Stimulated activated CD4-positive, alpha-beta T cell treated with anti-CD3 and anti-CD28 coated beads, Interleukin-12 subunit alpha, Interleukin-12 subunit beta, amount 100 ng/mL, for 24 hours (primary cell): Measurements from ENCODE around the gene COG5.

Experiments
- DNase-seq, 2 experiments: peaks; one replicate each; pipeline ENCODE4 v3.0.0-alpha.2; 2020; ENCODE audit warnings: low read depth in 2 of 2

The COG5 gene

DNA sequence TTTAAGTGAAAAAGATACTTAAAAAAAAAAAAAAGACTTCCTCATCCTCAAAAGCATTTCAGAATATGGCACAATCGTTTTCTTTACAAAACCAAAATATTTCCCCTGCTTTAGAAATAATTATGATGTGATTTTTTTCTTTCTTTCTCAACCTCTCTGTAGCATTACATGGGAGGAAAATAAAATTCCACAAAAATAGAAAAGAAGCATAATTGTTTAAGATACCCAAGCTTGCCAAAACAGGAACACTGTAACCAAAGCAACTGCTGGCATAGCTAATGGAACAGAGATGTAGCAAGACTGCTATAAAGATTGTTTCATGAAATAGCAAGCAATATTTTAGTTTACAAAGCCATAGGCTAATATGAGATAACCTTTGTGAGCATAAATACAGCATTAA, 169.4 kb downstream of the COG5 start:
- no peak for DNase-seq

DNA sequence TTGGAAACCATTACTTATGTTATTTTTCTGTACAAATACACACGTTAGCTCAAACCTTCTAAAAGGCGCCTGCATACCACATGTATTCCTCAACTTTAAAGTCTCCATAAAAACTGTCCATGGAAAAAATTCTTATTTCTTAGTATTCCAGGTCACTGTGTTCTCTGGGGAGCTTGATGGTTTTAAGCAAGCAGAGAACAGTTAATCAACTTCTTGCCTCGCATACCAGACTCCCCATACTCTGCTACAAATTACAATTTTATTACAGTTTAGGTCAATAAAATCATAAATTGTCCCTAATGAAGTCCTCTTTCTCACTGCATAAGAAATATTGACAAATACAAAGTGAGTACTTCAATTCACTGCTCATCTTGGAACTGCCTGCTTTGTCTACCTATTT, 170.9 kb downstream of the COG5 start:
- DNase-seq = no peak

DNA sequence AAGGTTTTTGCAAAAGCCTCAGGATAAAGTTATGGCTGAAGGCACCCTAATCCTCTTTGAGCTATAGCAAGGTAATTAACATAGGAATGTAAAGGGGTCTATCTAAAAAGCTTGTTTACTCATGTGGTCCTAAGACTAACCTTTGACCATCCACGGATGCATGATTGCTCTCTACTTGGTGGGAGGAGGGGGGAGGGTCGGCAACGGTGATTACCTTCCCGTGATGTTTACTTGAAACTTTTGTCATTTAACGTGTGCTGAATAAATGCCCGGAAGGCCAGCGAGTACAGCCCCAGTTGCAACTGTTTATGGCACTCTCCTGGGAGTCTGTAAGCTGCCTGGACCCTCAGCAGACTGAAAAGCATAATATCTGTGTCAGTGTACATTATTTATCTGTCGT, 172.8 kb downstream of the COG5 start:
- no peak for DNase-seq

DNA sequence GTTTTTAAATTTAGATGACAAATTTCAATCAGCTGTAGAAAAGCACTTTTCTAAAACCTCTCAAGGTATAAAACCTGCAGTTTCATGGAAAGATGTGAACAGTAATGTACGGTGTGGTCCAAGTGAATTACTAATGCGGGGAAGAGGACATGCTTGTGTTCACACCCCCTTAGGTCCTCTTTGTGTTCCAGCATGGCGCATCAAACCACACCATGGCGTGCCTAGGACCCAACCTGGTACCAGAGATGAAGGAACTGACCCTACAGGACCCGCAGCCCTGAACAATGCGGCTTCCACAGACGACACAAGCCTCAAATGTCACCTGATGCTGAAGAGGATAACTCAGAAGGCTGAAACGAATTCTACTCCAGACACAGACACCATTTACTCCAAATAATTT, 175.1 kb downstream of the COG5 start:
- no peak for DNase-seq

DNA sequence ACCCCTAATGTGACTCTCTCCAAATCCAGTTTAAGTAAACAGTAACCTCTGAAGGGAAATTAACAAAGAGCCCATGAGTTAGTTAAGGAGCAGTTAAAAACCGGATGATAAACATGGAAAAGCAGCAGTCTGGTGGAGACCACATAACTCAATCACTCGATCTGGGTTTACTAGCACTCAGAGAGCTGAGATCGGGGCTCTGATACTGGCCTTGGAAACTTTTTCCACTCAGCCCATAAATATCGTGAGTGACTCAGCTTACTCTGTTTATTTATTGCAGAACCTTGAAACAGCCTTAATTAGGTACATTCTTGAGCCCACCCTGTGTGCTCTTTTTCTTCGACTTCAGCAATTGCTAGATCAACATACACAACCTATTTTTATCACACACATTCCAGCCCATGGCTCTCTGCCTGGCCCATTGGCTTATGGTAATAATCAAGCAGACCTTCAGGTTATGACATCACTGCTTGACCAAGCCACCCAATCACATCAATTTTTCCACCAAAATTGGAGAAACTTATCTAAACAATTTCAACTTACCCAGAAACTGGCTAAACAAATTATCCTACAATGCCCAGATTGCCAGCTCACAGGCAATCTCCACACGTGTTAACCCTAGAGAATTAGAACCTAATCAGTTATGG, 176.0 kb downstream of the COG5 start:
- no peak for DNase-seq

DNA sequence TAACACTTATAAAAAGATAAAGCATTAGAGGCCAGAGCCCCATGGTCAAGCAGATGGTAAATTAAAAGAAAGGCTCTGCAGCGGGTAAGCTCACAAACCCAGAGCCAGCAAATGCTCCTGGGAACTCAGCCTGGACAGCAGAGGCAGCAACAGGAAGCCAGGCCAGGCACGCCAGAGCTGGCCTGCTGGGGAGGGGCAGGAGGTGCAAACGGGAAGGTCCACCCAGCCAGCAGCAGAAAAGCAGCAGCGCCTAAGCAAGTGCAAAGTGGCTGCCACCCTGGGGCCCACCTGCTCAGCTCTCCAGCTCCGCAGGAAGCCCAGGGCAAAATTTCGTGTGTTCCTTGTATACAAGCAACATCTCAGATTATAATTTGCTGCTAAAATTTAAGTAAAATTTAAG, 176.6 kb downstream of the COG5 start:
- DNase-seq = no peak

DNA sequence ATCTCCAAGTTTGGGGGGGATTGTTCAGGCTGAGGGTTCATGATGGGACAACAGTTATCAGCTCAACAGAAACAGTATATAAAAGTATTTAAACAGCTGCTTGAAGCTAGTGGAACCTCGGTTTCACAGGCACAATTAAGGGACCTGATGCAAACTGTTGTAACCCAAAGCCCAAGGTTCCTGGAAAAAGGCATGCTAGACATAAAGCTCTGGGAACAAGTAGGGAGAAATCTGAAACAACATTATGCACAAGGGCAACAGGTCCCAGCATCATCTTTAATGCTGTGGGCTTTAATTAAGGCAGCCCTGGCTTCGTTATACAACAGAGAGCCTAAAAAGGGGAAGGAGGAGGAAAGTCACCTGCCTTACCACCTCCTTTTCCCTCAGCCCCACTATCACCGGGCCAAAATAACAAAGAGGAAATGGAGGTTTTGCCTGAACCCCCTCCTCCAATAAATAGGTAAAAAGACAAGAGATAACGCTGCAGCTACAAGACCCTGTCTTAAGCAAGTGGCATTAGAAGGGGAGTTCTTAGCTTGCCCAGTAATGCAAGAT, 177.1 kb downstream of the COG5 start:
- DNase-seq = no peak

DNA sequence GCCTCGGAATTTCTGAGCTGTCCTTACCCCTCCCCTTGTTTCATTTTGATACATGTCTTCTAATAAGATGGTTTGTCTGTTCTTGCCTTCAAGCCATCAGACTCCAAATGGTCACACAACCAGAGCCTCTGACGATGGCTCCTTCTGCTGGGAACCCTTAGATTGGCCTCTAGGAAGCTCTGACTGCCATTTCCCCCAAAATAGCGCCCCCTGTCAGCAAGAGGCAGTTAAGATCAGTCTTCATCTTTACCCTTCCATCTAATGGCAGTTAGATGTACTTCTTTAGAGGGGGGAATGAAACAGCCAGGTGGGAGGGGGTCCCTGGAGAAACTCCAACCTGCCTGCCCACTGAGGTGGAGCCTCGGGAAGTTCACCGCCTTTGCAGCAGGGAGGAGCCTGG, 179.7 kb downstream of the COG5 start:
- no peak for DNase-seq

DNA sequence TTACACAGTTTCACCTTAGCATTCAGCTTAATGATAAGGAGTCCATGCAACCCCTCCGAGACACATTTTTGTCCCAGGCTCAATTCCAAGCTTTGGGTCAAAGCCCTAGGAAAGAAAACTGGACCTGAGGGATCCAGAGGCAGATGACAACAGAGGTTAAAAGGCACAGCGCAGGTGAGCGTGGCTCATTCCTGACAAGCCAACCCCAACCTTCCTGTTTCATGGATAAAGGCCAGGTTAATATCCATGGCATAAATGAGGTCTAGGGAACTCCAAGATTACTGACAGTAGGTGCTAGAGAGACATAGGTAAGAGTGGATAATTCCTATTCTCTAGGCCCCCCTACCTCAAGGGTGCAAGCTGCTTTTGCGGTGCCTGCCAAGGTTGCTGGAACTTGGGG, 180.5 kb downstream of the COG5 start:
- no peak for DNase-seq

DNA sequence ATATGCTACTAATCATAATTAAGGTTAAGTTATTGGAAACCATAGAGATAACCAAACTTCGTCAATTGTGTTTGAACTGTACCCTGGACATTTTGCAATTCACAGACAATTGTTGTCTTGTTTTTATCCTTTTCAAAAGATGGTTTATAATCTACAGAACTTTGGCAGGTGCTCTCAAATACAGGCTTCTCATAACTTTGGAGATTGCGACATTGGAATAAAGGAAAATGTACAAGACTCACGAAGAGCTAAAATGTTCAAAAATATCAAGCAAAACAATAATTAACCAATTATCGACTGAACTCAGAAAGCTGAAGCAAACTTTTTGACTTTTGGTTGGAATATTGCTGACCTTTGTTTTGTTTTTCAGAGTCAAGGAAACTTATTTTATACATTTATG, 182.3 kb downstream of the COG5 start:
- no peak for DNase-seq

DNA sequence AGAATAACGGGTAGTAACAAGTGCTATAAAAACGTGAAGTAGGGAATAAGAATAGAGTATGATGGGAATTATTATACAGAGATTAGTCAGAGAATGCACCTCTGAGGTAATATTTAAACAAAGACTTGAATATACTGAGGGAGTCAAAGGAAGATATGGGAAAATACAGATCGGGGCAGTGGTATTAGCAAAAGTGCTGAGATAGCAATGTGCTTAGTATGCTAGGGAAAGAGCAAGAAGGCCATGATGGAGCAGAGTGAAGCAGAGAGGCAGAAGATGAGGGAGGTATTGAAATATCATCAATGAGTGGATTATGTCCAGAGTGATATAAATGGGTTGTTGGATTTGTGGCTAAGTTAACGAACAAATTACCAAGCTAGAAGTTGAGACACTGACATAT, 190.4 kb downstream of the COG5 start:
- no peak for DNase-seq

DNA sequence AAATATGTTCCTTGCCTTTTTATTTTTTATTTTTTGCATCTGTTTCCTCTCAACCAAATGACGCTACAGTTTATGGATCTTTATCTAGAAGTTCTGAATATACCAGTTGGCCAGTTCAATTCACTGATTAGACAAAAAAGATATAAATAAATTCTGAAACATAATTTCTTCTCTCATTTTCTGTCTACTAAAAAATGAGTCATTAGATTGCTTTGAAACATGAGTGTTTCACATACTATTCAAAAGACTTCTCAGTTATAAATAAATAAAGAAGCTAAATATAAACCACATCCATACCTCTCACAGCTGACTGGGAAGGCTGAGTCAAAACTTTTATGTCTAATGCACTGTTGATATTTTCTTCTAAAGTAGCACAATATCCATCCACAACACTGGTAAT, 191.4 kb downstream of the COG5 start:
- no peak for DNase-seq

DNA sequence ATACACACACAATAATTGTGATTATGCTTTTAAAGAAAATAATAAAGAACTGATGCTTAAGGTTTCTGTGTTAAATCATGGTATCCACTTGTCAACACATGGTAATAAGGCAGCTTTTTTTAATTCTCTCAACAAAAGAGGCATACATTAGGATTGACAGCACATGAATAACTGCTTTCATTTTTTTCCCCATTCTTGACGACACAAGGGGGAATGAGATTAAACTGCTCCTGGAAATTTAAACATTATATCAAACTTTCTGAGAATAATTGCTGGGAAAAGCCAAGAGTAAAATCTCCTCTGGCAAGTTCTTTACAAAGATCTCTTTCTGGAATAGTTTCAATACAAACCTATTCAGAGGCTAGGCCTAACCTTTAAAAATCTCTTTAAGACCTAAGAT, 192.9 kb downstream of the COG5 start:
- DNase-seq = no peak

DNA sequence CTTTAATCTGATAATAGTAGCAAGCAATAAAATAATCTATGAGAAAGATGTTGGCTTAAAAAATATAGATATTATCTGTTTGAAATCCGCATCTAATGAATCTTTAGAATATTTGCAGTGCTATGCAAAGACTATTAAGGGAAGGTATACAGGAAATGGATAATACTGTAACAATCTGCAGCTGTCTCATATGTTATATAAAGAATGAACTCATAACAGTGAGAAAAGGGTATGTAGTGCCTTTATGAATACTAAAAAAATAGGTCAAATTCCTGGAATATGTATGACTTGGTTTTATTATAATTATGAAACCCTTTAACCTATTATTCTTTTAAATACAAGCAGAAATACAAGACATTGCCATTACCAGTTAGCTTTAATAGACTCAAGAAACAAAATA, 198.9 kb downstream of the COG5 start:
- DNase-seq = no peak

DNA sequence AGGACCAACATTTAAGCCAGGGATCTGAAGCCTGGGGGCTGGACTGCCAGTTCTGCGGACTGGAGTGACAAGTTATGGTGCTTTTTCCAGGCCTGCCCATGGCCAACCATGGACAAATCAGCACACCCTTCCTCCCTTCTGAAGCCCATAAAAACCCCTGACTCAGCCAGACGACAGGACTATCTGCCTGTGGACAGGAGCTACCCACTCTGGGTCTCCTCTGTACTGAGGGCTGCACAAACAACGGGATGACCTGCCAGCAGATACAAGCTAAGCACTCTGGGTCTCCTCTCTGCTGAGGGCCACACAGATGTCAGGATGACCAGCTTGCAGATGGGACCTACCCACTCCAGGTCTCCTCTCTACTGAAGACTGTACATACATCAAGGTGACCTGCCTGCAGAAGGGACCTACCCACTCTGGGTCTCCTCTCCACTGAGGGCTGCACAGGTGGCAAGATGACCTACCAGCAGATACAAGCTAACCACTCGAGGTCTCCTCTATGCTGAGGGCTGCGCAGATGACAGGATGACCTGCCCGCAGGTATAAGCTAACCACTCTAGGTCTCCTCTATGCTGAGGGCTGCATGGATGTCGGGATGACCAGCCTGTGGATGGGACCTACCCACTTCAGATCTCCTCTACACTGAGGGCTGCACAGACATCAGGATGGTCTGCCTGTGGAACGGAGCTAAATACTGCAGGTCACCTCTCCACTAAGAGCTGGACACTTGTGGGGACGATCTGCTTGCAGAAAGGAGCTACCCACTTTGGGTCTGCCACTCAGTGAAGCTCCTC, 204.0 kb downstream of the COG5 start:
- no peak for DNase-seq

DNA sequence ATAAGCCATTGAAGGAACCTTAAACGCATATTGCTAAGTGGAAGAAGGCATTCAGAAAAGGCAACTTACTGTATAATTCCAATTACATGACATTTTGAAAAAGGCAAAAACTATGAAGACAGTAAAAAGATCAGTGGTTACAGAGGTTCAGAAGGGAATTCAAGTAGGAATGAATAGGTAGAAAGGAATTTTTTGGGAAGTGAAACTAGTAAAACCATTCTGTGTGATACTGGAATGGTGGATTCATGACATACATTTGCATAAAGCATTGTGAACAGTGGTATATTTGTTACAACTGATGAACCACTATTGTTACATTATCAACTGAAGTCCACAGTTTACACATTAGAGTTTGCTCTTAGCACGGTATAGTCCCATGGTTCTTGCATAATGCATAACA, 208.1 kb downstream of the COG5 start:
- no peak for DNase-seq

DNA sequence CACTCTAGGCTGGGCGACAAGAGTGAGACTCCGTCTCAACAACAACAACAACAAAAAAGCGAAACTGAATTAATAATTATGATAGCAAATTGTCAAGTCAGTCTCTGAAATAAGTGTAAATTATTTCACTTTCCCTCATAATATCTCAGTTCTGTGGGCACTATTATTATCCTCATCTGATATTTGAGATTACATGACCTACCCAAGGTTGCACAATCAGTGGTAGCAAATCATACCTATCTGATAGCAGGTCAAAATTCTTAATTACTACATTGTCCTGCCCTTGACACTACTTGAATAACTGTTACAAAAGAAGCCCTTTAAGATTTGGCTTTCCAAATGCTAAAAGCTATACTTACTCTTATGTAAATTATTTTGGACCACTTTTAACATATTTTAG, 209.1 kb downstream of the COG5 start:
- no peak for DNase-seq

DNA sequence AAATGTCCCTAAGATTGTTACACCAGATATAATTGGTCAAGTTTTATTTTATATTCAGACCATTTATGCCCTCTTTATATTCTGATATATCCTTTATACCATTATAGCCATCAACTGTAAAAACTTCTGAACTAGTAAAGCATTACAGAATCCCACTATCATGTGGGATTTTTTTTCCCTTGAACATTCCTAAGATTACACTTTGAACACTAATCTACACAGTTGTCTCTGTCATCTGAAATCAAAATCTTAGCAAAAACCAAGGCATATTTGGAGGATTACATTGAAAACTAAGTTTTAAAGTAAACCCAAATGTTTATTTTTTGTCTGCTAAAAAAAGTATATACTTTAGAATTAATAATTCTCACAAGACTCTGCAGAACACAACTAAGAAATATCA, 210.0 kb downstream of the COG5 start:
- no peak for DNase-seq

DNA sequence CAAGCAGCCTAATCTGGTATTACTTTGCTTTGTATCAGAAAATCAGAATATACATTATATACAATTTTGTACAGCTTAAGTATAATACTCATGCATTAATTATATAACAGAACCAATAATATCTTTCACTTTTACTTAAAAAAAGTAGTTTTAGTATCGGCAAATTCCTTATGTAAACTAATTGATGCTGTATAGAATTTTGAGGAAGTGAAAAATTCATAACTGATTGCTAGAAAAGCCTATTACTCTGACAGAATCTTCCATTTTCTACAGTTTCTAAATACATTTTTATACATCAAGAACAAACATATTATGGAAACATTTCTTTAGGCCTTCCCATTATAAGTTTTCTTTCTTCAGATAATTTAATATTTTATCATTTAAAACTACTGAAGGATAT, 217.8 kb downstream of the COG5 start:
- DNase-seq = no peak

DNA sequence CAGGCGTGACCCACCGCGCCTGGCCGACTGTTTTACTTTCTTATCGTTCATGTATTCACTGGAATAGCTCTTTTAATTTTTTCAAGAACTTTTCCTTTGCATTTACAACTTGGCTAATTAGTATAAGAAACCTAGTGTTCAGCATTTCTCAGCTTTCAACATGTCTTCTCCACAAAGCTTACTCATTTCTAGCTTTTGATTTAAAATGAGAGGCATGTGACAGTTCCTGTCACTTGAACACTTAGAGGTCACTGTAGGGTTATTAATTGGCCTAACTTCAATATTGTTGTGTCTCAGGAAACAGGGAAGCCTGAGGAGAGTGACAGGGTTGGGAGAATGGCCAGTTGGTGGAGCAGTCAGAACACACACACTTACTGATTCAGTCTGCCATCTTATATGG, 218.9 kb downstream of the COG5 start:
- no peak for DNase-seq

DNA sequence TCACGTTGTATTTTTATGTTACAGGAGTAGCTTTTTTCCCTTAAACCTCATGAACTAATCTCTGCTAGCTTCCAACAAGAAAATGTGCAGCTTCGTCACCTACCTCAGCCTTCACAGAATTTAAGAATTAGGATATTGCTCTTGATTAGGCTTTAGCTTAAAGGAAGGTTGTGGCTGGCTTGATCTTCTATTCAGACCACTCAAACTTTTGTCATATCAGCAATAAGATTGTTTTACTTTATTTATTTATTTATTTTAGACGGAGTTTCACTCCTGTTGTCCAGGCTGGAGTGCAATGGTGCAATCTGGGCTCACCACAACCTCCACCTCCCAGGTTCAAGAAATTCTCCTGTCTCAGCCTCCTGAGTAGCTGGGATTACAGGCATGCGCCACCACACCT, 219.4 kb downstream of the COG5 start:
- no peak for DNase-seq

DNA sequence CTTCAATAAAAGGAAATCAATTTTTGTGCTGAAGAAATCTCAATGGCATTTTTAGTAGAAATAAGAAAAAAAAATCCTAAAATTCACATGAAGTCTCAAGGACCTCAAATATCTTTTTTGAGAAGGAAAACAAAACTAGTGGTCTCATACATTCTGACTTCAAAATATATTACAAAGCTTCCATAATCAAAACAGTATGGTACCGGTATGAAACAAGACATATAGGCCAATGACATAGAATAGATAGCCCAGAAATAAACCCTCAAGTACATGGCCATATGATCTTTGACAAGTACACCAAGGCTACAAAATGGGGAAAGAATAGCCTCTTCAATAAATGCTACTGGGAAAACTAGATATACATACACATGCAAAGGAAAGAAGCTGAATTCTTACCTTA, 225.6 kb downstream of the COG5 start:
- no peak for DNase-seq

DNA sequence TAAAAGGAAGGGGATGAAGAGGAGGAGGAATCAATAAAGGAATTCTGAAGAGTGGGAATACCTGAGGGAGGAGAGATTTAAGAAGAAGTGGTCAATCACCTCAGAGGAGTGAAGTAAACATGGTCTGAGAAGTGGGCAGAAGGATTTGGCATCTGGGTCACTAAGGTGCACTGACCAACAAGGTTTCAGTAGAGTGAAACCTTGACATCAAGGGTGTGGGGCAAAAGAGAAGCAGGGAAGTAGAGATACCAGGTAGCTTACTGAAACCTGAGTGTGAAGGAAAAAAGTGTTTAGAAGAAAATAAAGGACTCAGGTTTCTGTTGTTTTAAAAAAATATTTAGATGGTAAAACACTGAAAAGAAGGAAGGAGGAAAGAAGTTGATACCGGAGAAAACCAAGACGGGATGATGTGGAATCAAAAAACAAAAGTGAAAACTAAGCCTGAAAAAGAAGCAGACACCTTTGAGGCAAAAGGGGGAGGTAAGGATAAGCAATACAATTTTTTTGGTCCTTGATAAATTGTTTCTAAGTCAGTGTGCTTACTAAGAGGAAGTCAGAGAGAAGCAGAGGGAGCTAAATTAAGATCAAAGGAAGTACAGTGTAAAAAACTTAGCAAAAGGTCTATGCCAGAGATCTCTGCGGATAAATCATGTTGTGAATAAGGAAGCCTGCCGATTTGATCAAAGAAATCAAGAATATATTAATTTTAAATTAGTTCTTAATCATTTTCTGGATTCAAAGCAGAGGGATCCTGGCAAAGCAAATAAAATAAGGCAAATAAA, 231.0 kb downstream of the COG5 start:
- DNase-seq = no peak
